Measurements from ENCODE around the gene ANKS1B.

Gene ANKS1B

GRCh38 chr12:99975321-99975720 is 9.4 kb downstream of the ANKS1B start:
- Histone ChIP-seq H2AFZ (no peak overlapping the region), H3K36me3 (ENCODE audit: control insufficient read depth, insufficient read depth, low read length) (no peaks in the 10 kb centered on the region)

DNA sequence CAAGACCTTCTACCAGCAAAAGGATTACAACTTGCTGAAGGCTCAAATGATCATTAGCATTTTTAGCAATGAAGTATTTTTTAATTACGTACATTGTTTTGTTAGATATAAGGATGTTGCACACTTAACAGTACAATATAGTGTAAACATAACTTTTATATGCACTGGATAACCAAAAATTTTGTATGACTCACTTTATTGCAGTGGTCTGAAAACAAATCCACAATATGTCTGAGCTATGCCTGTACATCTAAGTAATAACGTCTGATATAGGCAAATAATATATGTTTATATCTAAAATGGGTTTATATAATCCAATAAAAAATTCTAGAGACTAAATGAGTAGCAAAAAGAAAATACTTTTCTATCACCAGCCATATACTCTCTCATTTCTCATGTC is 10.6 kb downstream of the ANKS1B start:
- TF ChIP-seq, protein P1, sequence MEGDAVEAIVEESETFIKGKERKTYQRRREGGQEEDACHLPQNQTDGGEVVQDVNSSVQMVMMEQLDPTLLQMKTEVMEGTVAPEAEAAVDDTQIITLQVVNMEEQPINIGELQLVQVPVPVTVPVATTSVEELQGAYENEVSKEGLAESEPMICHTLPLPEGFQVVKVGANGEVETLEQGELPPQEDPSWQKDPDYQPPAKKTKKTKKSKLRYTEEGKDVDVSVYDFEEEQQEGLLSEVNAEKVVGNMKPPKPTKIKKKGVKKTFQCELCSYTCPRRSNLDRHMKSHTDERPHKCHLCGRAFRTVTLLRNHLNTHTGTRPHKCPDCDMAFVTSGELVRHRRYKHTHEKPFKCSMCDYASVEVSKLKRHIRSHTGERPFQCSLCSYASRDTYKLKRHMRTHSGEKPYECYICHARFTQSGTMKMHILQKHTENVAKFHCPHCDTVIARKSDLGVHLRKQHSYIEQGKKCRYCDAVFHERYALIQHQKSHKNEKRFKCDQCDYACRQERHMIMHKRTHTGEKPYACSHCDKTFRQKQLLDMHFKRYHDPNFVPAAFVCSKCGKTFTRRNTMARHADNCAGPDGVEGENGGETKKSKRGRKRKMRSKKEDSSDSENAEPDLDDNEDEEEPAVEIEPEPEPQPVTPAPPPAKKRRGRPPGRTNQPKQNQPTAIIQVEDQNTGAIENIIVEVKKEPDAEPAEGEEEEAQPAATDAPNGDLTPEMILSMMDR (IDR thresholded peaks at IDR 0.05): no peak

More at GRCh38 chr12:99975321-99975720, 9.4 kb downstream of the ANKS1B start:
- no peak overlapping the region for H3K4me3 ChIP-seq (ENCODE audit: low read depth, low read length)
- no peaks in the 10 kb centered on the region for H3K27me3 ChIP-seq (ENCODE audit: control insufficient read depth, insufficient read depth, low read length)
- no peaks in the 10 kb centered on the region for H3K79me2 ChIP-seq
- H3K9ac ChIP-seq: no peak overlapping the region
- TF ChIP-seq, protein P1 (IDR thresholded peaks at IDR 0.05): no peak
- no peak overlapping the region for H3K4me2 ChIP-seq (ENCODE audit: low read length)
- H3K27ac ChIP-seq: no peak overlapping the region
- H3K4me1 ChIP-seq: no peaks in the 10 kb centered on the region
- no peaks in the 10 kb centered on the region for H3K9me3 ChIP-seq (ENCODE audit: control insufficient read depth, low read length)

GRCh38 chr12:99966429-99966828 is 18.3 kb downstream of the ANKS1B start:
- H3K79me2 ChIP-seq: no peaks in the 10 kb centered on the region
- no peak overlapping the region for H3K27ac ChIP-seq
- H3K36me3 ChIP-seq (ENCODE audit: control insufficient read depth, insufficient read depth, low read length): no peaks in the 10 kb centered on the region
- H3K9me3 ChIP-seq (ENCODE audit: control insufficient read depth, low read length): no peaks in the 10 kb centered on the region
- no peak overlapping the region for H3K4me2 ChIP-seq (ENCODE audit: low read length)
- H3K4me3 ChIP-seq (ENCODE audit: low read depth, low read length): no peak overlapping the region
- H3K4me1 ChIP-seq: no peaks in the 10 kb centered on the region
- no peak overlapping the region for H3K9ac ChIP-seq
- TF ChIP-seq, protein P1 (IDR thresholded peaks at IDR 0.05): no peak
- no peak overlapping the region for H2AFZ ChIP-seq
- no peaks in the 10 kb centered on the region for H3K27me3 ChIP-seq (ENCODE audit: control insufficient read depth, insufficient read depth, low read length)

More for the DNA sequence above, 10.6 kb downstream of the ANKS1B start:
- Histone ChIP-seq H3K79me2 (no peaks in the 10 kb centered on the region), H3K9ac (no peak overlapping the region), H3K36me3 (ENCODE audit: control insufficient read depth, insufficient read depth, low read length) (no peaks in the 10 kb centered on the region), H3K9me3 (ENCODE audit: control insufficient read depth, low read length) (no peaks in the 10 kb centered on the region), H2AFZ (no peak overlapping the region), H3K4me2 (ENCODE audit: low read length) (no peak overlapping the region), H3K4me1 (no peaks in the 10 kb centered on the region), H3K27ac (no peak overlapping the region), H3K4me3 (ENCODE audit: low read depth, low read length) (no peak overlapping the region), H3K27me3 (ENCODE audit: control insufficient read depth, insufficient read depth, low read length) (no peaks in the 10 kb centered on the region)

GRCh38 chr12:99960311-99960710 is 24.4 kb downstream of the ANKS1B start:
- H3K27me3 ChIP-seq (ENCODE audit: control insufficient read depth, insufficient read depth, low read length): no peaks in the 10 kb centered on the region
- H3K9me3 ChIP-seq (ENCODE audit: control insufficient read depth, low read length): no peaks in the 10 kb centered on the region
- H3K27ac ChIP-seq: no peak overlapping the region
- H3K9ac ChIP-seq: no peak overlapping the region
- no peak overlapping the region for H3K4me2 ChIP-seq (ENCODE audit: low read length)
- H3K4me1 ChIP-seq: no peaks in the 10 kb centered on the region
- no peak overlapping the region for H2AFZ ChIP-seq
- no peaks in the 10 kb centered on the region for H3K36me3 ChIP-seq (ENCODE audit: control insufficient read depth, insufficient read depth, low read length)
- TF ChIP-seq, protein P1 (IDR thresholded peaks at IDR 0.05): no peak
- H3K79me2 ChIP-seq: no peaks in the 10 kb centered on the region
- H3K4me3 ChIP-seq (ENCODE audit: low read depth, low read length): no peak overlapping the region

- H3K27ac ChIP-seq: no peak overlapping the region
Observed at GRCh38 chr12:99959549-99960170, 25.1 kb downstream of the ANKS1B start.

More at GRCh38 chr12:99959549-99960170, 25.1 kb downstream of the ANKS1B start:
- Histone ChIP-seq H3K9ac (no peak overlapping the region), H3K79me2 (no peaks in the 10 kb centered on the region), H3K4me2 (ENCODE audit: low read length) (no peak overlapping the region), H3K4me3 (ENCODE audit: low read depth, low read length) (no peak overlapping the region), H3K9me3 (ENCODE audit: control insufficient read depth, low read length) (no peaks in the 10 kb centered on the region), H2AFZ (no peak overlapping the region), H3K36me3 (ENCODE audit: control insufficient read depth, insufficient read depth, low read length) (no peaks in the 10 kb centered on the region), H3K4me1 (no peaks in the 10 kb centered on the region), H3K27me3 (ENCODE audit: control insufficient read depth, insufficient read depth, low read length) (no peaks in the 10 kb centered on the region)
- TF ChIP-seq, protein P1 (IDR thresholded peaks at IDR 0.05): no peak

All from parathyroid adenoma (tissue), 2 donors.